HEK293 (cell line): ENCODE results near the gene ZNF665.
A peak's percentile ranks its signal among the peaks of the same experiment; 100 is the strongest.
"Not testable (repeated sequence)": the region's sequence is repeated elsewhere in the genome, so short reads cannot be mapped to it uniquely, and the experiment has no call there.

Source experiments
- CTCF ChIA-PET: fragments of 350-600 bp; formaldehyde crosslinking; extraction: SDS; loops from one replicate; lab custom pipeline; 2021; ENCODE audit warnings: antibody characterized with exemption; lab: Yijun Ruan, JAX
- POLR2A ChIA-PET: fragments of 300-600 bp; formaldehyde crosslinking; extraction: SDS; loops from one replicate; lab custom pipeline; 2020; ENCODE audit warnings: antibody characterized with exemption, inconsistent platforms; lab: Yijun Ruan, JAX
- H3K27ac ChIP-seq: fragments of 200-500 bp; sonication (Bioruptor generic); 2 replicates; pipeline ENCODE4 v1.5.1; 2014; ENCODE audit warnings: low read depth, low read length, control low read depth, inconsistent platforms; ENCODE audit errors: extremely low read depth
- H3K36me3 ChIP-seq, 2 experiments: fragments of 200-500 bp in 1 of 2; sonication (Bioruptor generic) in 1 of 2; 1 replicate in 1 of 2; 2 replicates in 1 of 2; pipeline ENCODE4 v1.5.1; 2014 to 2017; ENCODE audit warnings: inconsistent platforms in 2 of 2, low read length in 2 of 2; ENCODE audit not compliant: control insufficient read depth in 2 of 2, insufficient read depth in 1 of 2
- H3K4me1 ChIP-seq: fragments of 200-500 bp; sonication (Bioruptor generic); 2 replicates; pipeline ENCODE4 v1.5.1; 2014; ENCODE audit warnings: mild to moderate bottlenecking, low read length, inconsistent platforms; ENCODE audit not compliant: control insufficient read depth, insufficient read depth
- H3K4me3 ChIP-seq: 2 replicates; pipeline ENCODE4 v1.5.1; 2011; ENCODE audit warnings: low read depth, mild to moderate bottlenecking, control low read depth, low read length, moderate library complexity
- H3K9me3 ChIP-seq: fragments of 200-500 bp; sonication (Bioruptor generic); 2 replicates; pipeline ENCODE4 v1.5.1; 2014; ENCODE audit warnings: low read depth, low read length, inconsistent platforms; ENCODE audit not compliant: control insufficient read depth, insufficient read depth
- KLF7 ChIP-seq: fragments of 450-650 bp; formaldehyde crosslinking; IDR thresholded peaks from 2 replicates; pipeline ENCODE4 v1.5.1; 2016; ENCODE audit warnings: missing biosample characterization, missing genetic modification characterization, borderline replicate concordance
- KLF9 ChIP-seq: fragments of 450-650 bp; formaldehyde crosslinking; IDR thresholded peaks from 2 replicates; pipeline ENCODE4 v1.5.1; 2016; ENCODE audit warnings: missing biosample characterization, missing genetic modification characterization, low read depth
- SETDB1 ChIP-seq: IDR thresholded peaks from one replicate; pipeline ENCODE4 v1.6.1; 2017; ENCODE audit warnings: mild to moderate bottlenecking, low read length, moderate library complexity, mixed read lengths; ENCODE audit not compliant: insufficient read length
- ZNF19 ChIP-seq: fragments of 450-650 bp; formaldehyde crosslinking; IDR thresholded peaks from 2 replicates; pipeline ENCODE4; 2016; ENCODE audit warnings: missing biosample characterization, missing genetic modification characterization, low read depth
- ZNF2 ChIP-seq: fragments of 450-650 bp; formaldehyde crosslinking; IDR thresholded peaks from 2 replicates; pipeline ENCODE4 v1.5.1; 2016; ENCODE audit warnings: missing biosample characterization, missing genetic modification characterization
- ZNF274 ChIP-seq, 2 experiments: fragments of 200-500 bp in 1 of 2; fragments of 450-650 bp in 1 of 2; sonication (Bioruptor generic) in 1 of 2; formaldehyde crosslinking in 1 of 2; IDR thresholded peaks; 2 replicates each; pipeline versions ENCODE4 v1.5.1 to v1.6.1; 2014 to 2016; ENCODE audit warnings: borderline replicate concordance in 1 of 2, inconsistent platforms in 1 of 2, low read length in 1 of 2, missing biosample characterization in 1 of 2, missing genetic modification characterization in 1 of 2
- ZNF335 ChIP-seq: fragments of 450-650 bp; formaldehyde crosslinking; conservative IDR thresholded peaks from 2 replicates; pipeline ENCODE4 v1.5.1; 2016; ENCODE audit warnings: missing biosample characterization, missing genetic modification characterization
- ZNF529 ChIP-seq: fragments of 450-650 bp; formaldehyde crosslinking; IDR thresholded peaks from 2 replicates; pipeline ENCODE4 v1.5.1; 2017; ENCODE audit warnings: missing genetic modification characterization, missing biosample characterization; ENCODE audit not compliant: insufficient replicate concordance
- ZNF610 ChIP-seq: fragments of 450-650 bp; formaldehyde crosslinking; IDR thresholded peaks from 2 replicates; pipeline ENCODE4 v1.5.1; 2016; ENCODE audit warnings: missing biosample characterization, missing genetic modification characterization, borderline replicate concordance
- ZSCAN16 ChIP-seq: fragments of 450-650 bp; formaldehyde crosslinking; IDR thresholded peaks from 2 replicates; pipeline ENCODE4 v1.5.1; 2016; ENCODE audit warnings: missing biosample characterization, missing genetic modification characterization
- TF ChIP-seq, protein P1 (sequence below): fragments of 450-650 bp; formaldehyde crosslinking; IDR thresholded peaks from 2 replicates; pipeline ENCODE4 v1.5.1; 2016; ENCODE audit warnings: missing biosample characterization, missing genetic modification characterization
- TF ChIP-seq, protein P2 (sequence below): fragments of 450-650 bp; IDR thresholded peaks from 2 replicates; pipeline ENCODE4 v1.5.1; 2018; ENCODE audit warnings: missing biosample characterization, missing genetic modification characterization
- TF ChIP-seq, protein P3 (sequence below): fragments of 450-650 bp; formaldehyde crosslinking; IDR thresholded peaks from 2 replicates; pipeline ENCODE4 v1.5.0; 2017; ENCODE audit warnings: missing biosample characterization, missing genetic modification characterization, borderline replicate concordance
- TF ChIP-seq, protein P4 (sequence below): fragments of 450-650 bp; formaldehyde crosslinking; IDR thresholded peaks from 2 replicates; pipeline ENCODE4 v1.5.1; 2016; ENCODE audit warnings: missing biosample characterization, missing genetic modification characterization, low read depth
- TF ChIP-seq, protein P5 (sequence below): fragments of 450-650 bp; formaldehyde crosslinking; IDR thresholded peaks from 2 replicates; pipeline ENCODE4 v1.5.1; 2016; ENCODE audit warnings: missing biosample characterization, missing genetic modification characterization
- TF ChIP-seq, protein P6 (sequence below): fragments of 450-650 bp; formaldehyde crosslinking; IDR thresholded peaks from 2 replicates; pipeline ENCODE4 v1.5.1; 2016; ENCODE audit warnings: missing biosample characterization, missing genetic modification characterization

ZNF665 gene

DNA sequence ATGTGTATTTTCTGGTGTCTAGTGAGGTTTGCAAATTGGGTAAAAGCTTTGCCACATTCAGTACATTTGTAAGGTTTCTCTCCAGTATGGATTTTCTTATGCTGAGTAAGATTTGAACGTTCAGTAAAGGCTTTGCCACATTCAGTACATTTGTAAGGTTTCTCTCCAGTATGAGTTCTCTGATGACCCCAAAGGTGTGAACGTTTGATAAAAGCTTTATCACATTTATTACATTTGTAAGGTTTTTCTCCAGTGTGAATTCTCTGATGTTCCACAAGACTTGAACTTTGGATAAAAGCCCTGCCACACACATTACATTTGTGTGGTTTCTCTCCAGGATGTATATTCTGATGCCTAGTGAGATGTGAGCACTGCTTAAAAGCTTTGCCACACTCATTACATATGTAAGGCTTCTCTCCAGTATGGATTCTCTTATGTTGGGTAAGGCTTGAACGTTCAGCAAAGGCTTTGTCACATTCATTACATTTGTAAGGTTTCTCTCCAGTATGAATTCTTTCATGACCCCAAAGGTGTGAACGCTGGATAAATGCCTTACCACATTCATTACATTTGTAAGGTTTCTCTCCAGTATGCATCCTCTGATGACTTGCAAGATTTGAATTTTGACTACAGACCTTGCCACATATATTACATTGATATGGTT lies 44.1 kb upstream of the ZNF665 start (continued):
- no peak for TF ChIP-seq ZNF19 (tag by site-specific recombination)
- TF ChIP-seq, protein P1, sequence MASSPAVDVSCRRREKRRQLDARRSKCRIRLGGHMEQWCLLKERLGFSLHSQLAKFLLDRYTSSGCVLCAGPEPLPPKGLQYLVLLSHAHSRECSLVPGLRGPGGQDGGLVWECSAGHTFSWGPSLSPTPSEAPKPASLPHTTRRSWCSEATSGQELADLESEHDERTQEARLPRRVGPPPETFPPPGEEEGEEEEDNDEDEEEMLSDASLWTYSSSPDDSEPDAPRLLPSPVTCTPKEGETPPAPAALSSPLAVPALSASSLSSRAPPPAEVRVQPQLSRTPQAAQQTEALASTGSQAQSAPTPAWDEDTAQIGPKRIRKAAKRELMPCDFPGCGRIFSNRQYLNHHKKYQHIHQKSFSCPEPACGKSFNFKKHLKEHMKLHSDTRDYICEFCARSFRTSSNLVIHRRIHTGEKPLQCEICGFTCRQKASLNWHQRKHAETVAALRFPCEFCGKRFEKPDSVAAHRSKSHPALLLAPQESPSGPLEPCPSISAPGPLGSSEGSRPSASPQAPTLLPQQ = no peak
- TF ChIP-seq, protein P2, sequence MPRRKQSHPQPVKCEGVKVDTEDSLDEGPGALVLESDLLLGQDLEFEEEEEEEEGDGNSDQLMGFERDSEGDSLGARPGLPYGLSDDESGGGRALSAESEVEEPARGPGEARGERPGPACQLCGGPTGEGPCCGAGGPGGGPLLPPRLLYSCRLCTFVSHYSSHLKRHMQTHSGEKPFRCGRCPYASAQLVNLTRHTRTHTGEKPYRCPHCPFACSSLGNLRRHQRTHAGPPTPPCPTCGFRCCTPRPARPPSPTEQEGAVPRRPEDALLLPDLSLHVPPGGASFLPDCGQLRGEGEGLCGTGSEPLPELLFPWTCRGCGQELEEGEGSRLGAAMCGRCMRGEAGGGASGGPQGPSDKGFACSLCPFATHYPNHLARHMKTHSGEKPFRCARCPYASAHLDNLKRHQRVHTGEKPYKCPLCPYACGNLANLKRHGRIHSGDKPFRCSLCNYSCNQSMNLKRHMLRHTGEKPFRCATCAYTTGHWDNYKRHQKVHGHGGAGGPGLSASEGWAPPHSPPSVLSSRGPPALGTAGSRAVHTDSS (tag by site-specific recombination) = no peak

DNA sequence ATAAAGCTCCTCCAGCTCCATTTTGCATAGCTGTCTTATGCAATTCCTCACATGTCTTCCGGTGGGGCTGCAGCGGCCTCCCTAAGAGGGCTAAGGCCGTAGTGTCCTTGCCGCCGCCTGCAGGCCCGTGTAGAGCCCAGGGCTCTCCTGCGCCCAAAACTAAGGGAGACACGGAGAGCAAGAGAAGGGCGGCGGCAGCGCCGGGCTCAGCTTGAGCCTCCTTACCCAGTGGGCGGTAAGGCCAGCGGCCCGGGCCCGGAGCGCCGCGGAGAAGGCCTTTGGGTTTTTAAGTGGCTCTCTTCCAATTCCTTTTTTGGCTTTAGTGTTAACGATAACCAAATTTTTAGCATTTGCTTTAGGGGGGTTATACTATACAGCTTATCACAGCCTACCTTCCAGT lies 31.4 kb upstream of the ZNF665 start:
- no peaks in the 10 kb centered on the region for H3K4me1 ChIP-seq
- H3K9me3 ChIP-seq = no peaks in the 10 kb centered on the region; the same call in 1 of the 2 replicates
- CTCF ChIA-PET = no interaction called here
- TF ChIP-seq ZNF335 (tag by site-specific recombination) = no peak
- no peak for TF ChIP-seq KLF9 (tag by site-specific recombination)
- no peak for TF ChIP-seq ZSCAN16
- TF ChIP-seq ZNF2 (tag by site-specific recombination) = no peak
- TF ChIP-seq, protein P3, sequence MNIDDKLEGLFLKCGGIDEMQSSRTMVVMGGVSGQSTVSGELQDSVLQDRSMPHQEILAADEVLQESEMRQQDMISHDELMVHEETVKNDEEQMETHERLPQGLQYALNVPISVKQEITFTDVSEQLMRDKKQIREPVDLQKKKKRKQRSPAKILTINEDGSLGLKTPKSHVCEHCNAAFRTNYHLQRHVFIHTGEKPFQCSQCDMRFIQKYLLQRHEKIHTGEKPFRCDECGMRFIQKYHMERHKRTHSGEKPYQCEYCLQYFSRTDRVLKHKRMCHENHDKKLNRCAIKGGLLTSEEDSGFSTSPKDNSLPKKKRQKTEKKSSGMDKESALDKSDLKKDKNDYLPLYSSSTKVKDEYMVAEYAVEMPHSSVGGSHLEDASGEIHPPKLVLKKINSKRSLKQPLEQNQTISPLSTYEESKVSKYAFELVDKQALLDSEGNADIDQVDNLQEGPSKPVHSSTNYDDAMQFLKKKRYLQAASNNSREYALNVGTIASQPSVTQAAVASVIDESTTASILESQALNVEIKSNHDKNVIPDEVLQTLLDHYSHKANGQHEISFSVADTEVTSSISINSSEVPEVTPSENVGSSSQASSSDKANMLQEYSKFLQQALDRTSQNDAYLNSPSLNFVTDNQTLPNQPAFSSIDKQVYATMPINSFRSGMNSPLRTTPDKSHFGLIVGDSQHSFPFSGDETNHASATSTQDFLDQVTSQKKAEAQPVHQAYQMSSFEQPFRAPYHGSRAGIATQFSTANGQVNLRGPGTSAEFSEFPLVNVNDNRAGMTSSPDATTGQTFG (tag by site-specific recombination) = no peak
- TF ChIP-seq ZNF610 = no peak
- TF ChIP-seq, protein P4, sequence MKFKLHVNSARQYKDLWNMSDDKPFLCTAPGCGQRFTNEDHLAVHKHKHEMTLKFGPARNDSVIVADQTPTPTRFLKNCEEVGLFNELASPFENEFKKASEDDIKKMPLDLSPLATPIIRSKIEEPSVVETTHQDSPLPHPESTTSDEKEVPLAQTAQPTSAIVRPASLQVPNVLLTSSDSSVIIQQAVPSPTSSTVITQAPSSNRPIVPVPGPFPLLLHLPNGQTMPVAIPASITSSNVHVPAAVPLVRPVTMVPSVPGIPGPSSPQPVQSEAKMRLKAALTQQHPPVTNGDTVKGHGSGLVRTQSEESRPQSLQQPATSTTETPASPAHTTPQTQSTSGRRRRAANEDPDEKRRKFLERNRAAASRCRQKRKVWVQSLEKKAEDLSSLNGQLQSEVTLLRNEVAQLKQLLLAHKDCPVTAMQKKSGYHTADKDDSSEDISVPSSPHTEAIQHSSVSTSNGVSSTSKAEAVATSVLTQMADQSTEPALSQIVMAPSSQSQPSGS = no peak
- TF ChIP-seq, all 188 proteins: peak for 0
- H3K4me3 ChIP-seq = no peak overlapping the region
- no peaks in the 10 kb centered on the region for H3K36me3 ChIP-seq
- POLR2A ChIA-PET = no interaction called here
- H3K27ac ChIP-seq = no peak overlapping the region

DNA sequence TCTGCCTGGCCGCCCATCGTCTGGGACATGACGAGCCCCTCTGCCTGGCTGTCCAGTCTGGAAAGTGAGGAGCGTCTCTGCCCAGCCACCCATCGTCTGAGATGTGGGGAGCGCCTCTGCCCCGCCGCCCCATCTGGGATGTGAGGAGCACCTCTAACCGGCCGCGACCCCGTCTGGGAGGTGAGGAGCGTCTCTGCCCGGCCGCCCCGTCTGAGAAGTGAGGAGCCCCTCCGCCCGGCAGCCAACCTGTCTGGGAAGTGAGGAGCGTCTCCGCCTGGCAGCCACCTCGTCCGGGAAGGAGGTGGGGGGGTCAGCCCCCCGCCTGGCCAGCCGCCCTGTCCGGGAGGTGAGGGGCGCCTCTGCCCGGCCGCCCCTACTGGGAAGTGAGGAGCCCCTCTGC lies 29.6 kb upstream of the ZNF665 start:
- POLR2A ChIA-PET, CTCF ChIA-PET, H3K4me3 ChIP-seq, H3K27ac ChIP-seq, H3K9me3 ChIP-seq, H3K4me1 ChIP-seq, H3K36me3 ChIP-seq: not testable (repeated sequence)

DNA sequence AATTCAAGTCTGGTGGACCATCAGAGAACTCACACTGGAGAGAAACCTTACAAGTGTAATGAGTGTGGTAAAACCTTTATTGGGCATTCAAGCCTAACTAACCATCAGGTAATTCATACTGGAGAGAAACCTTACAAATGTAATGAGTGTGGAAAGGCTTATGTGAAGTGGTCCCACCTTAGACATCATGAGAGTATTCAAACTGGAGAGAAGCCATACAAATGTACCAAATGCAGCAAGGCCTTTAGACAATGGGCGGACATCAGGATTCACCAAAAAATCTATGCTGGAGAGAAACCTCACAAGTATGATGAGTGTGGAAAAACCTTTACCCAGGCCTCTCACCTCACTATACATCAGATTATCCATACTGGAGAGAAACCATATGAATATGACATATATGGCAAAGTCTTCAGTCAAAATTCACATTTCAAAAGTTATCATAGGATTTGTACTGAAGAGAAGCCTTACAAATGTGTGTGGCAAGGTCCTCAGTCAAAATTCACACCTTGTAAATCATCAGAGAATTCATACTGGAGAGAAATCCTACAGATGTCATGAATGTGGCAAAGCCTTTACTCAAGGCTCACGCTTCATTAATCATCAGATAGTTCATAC lies 19.7 kb upstream of the ZNF665 start:
- Histone ChIP-seq H3K4me1 (no peaks in the 10 kb centered on the region), H3K4me3 (no peak overlapping the region), H3K36me3 (no peaks in the 10 kb centered on the region), H3K27ac (no peak overlapping the region), H3K9me3 (no peaks in the 10 kb centered on the region; the same call in 1 of the 2 replicates)
- POLR2A ChIA-PET = no interaction called here
- CTCF ChIA-PET = no interaction called here
- TF ChIP-seq ZNF529 (no peak), SETDB1 (peak; percentile 48), ZNF274 (IDR thresholded peaks at IDR 0.05; ENCODE audit: low read length) (peak; percentile 17; the same call in 1 of the 2 replicates), ZNF274 (tag by site-specific recombination; IDR thresholded peaks at IDR 0.05; ENCODE audit: borderline replicate concordance) (no peak; the same call in 1 of the 2 replicates), KLF7 (no peak)
- TF ChIP-seq, protein P5, sequence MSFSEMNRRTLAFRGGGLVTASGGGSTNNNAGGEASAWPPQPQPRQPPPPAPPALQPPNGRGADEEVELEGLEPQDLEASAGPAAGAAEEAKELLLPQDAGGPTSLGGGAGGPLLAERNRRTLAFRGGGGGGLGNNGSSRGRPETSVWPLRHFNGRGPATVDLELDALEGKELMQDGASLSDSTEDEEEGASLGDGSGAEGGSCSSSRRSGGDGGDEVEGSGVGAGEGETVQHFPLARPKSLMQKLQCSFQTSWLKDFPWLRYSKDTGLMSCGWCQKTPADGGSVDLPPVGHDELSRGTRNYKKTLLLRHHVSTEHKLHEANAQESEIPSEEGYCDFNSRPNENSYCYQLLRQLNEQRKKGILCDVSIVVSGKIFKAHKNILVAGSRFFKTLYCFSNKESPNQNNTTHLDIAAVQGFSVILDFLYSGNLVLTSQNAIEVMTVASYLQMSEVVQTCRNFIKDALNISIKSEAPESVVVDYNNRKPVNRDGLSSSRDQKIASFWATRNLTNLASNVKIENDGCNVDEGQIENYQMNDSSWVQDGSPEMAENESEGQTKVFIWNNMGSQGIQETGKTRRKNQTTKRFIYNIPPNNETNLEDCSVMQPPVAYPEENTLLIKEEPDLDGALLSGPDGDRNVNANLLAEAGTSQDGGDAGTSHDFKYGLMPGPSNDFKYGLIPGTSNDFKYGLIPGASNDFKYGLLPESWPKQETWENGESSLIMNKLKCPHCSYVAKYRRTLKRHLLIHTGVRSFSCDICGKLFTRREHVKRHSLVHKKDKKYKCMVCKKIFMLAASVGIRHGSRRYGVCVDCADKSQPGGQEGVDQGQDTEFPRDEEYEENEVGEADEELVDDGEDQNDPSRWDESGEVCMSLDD = no peak
- TF ChIP-seq, protein P6, sequence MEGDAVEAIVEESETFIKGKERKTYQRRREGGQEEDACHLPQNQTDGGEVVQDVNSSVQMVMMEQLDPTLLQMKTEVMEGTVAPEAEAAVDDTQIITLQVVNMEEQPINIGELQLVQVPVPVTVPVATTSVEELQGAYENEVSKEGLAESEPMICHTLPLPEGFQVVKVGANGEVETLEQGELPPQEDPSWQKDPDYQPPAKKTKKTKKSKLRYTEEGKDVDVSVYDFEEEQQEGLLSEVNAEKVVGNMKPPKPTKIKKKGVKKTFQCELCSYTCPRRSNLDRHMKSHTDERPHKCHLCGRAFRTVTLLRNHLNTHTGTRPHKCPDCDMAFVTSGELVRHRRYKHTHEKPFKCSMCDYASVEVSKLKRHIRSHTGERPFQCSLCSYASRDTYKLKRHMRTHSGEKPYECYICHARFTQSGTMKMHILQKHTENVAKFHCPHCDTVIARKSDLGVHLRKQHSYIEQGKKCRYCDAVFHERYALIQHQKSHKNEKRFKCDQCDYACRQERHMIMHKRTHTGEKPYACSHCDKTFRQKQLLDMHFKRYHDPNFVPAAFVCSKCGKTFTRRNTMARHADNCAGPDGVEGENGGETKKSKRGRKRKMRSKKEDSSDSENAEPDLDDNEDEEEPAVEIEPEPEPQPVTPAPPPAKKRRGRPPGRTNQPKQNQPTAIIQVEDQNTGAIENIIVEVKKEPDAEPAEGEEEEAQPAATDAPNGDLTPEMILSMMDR (tag by site-specific recombination) = no peak
